H1 (cell line): ENCODE results near the gene DHCR7. TPM values are rescaled to one million over a fixed set of nuclear protein-coding genes. Genes with fewer than 3 reads are reported as not detected.

ENCODE experiments used
- CTCF ChIA-PET: fragments of 300-600 bp; sonication (Branson Sonifier 250); formaldehyde crosslinking; loops from one replicate; lab custom pipeline; 2021; ENCODE audit not compliant: partially characterized antibody; lab: Charles Lee
- POLR2A ChIA-PET: fragments of 300-600 bp; sonication (Branson Sonifier 250); formaldehyde crosslinking; loops from one replicate; lab custom pipeline; 2021; ENCODE audit warnings: inconsistent platforms; ENCODE audit not compliant: partially characterized antibody; lab: Charles Lee
- DNase-seq, 2 experiments: peaks; one replicate each; pipeline versions ENCODE4 v3.0.0 to v3.0.0-alpha.2; 2010 to 2022; ENCODE audit warnings: low spot score in 2 of 2, low read depth in 1 of 2, mixed read lengths in 1 of 2
- FAIRE-seq: peaks from 2 replicates; lab custom pipeline; 2011; peaks lifted over from hg19 to GRCh38; lab: Jason Lieb, UNC
- H2AFZ ChIP-seq: 2 replicates; pipeline ENCODE4 v1.8.1; 2012; ENCODE audit warnings: low read length, inconsistent platforms
- H2AK5ac ChIP-seq: 2 replicates; pipeline ENCODE4 v1.6.1; 2013; ENCODE audit warnings: low read depth, low read length
- H2BK120ac ChIP-seq: replicated peaks from 2 replicates; pipeline ENCODE3; 2013; ENCODE audit warnings: low read depth, low read length, inconsistent platforms
- H2BK12ac ChIP-seq: 2 replicates; pipeline ENCODE4 v1.6.1; 2013; ENCODE audit warnings: low read depth, low read length
- H2BK15ac ChIP-seq: 2 replicates; pipeline ENCODE4 v1.6.1; 2013; ENCODE audit warnings: low read length
- H2BK20ac ChIP-seq: 2 replicates; pipeline ENCODE4 v1.6.1; 2013; ENCODE audit warnings: low read length
- H2BK5ac ChIP-seq: 2 replicates; pipeline ENCODE4 v1.6.1; 2013; ENCODE audit warnings: low read depth, low read length
- H3K14ac ChIP-seq: 2 replicates; pipeline ENCODE4 v1.6.1; 2013; ENCODE audit warnings: inconsistent platforms; ENCODE audit not compliant: insufficient read length
- H3K18ac ChIP-seq: 2 replicates; pipeline ENCODE4 v1.6.1; 2013; ENCODE audit warnings: low read length; ENCODE audit errors: extremely low read depth
- H3K23ac ChIP-seq: 2 replicates; pipeline ENCODE4 v1.6.1; 2013; ENCODE audit warnings: inconsistent platforms; ENCODE audit not compliant: insufficient read length
- H3K23me2 ChIP-seq: 2 replicates; pipeline ENCODE4 v1.6.1; 2013; ENCODE audit warnings: low read depth, low read length
- H3K27ac ChIP-seq: 2 replicates; pipeline ENCODE4 v1.6.1; 2011; ENCODE audit warnings: low read depth, low read length, inconsistent platforms
- H3K27me3 ChIP-seq, 4 experiments: replicated peaks in 1 of 4; 1 replicate in 1 of 4; 2 replicates in 3 of 4; pipeline versions ENCODE4 v1.6.1 to v1.8.1; 2011 to 2013; ENCODE audit warnings: low read length in 3 of 4, mild to moderate bottlenecking in 3 of 4, inconsistent platforms in 2 of 4, mixed read lengths in 2 of 4, moderate library complexity in 1 of 4; ENCODE audit not compliant: control insufficient read depth in 3 of 4, insufficient read depth in 3 of 4; ENCODE audit errors: extremely low read depth in 1 of 4
- H3K36me3 ChIP-seq, 4 experiments: 2 replicates each; pipeline versions ENCODE4 v1.6.1 to v1.8.1; 2011 to 2013; ENCODE audit warnings: mild to moderate bottlenecking in 4 of 4, low read length in 3 of 4, moderate library complexity in 2 of 4, control low read depth in 1 of 4, inconsistent platforms in 1 of 4; ENCODE audit not compliant: insufficient read depth in 4 of 4, control insufficient read depth in 2 of 4
- H3K4ac ChIP-seq: replicated peaks from 2 replicates; pipeline ENCODE3; 2013; ENCODE audit warnings: low read length, low read depth, mixed read lengths, inconsistent platforms; ENCODE audit not compliant: insufficient read length
- H3K4me1 ChIP-seq, 4 experiments: replicated peaks in 1 of 4; 1 replicate in 1 of 4; 2 replicates in 3 of 4; pipeline versions ENCODE4 v1.6.1 to v1.8.1; 2011 to 2013; ENCODE audit warnings: low read length in 3 of 4, inconsistent platforms in 2 of 4, mixed read lengths in 1 of 4; ENCODE audit not compliant: insufficient read depth in 4 of 4, control insufficient read depth in 3 of 4
- H3K4me2 ChIP-seq, 2 experiments: 2 replicates each; pipeline versions ENCODE4 v1.6.1 to v1.8.1; 2011 to 2013; ENCODE audit warnings: low read depth in 2 of 2, low read length in 2 of 2, control low read depth in 1 of 2, inconsistent platforms in 1 of 2, mild to moderate bottlenecking in 1 of 2; ENCODE audit not compliant: insufficient read depth in 1 of 2
- H3K4me3 ChIP-seq, 4 experiments: fragments of 200-600, 300-600 bp in 1 of 4; sonication (generic), shearing (Covaris generic), sonication (Bioruptor Twin) in 1 of 4; 2 replicates each; pipeline versions ENCODE4 v1.5.1 to v1.8.1; 2011 to 2016; ENCODE audit warnings: low read length in 4 of 4, low read depth in 3 of 4, control low read depth in 2 of 4, inconsistent platforms in 2 of 4, mild to moderate bottlenecking in 2 of 4, mixed read lengths in 1 of 4, moderate library complexity in 1 of 4; ENCODE audit not compliant: insufficient read depth in 2 of 4; ENCODE audit errors: extremely low read depth in 1 of 4
- H3K56ac ChIP-seq: replicated peaks from 2 replicates; pipeline ENCODE3; 2013; ENCODE audit warnings: low read depth, mild to moderate bottlenecking, mixed read lengths, low read length, inconsistent platforms; ENCODE audit not compliant: insufficient read length
- H3K79me1 ChIP-seq: 2 replicates; pipeline ENCODE4 v1.6.1; 2013; ENCODE audit warnings: low read depth, low read length, control low read depth
- H3K79me2 ChIP-seq, 2 experiments: 2 replicates each; pipeline versions ENCODE4 v1.6.1 to v1.8.1; 2012 to 2013; ENCODE audit warnings: low read length in 2 of 2, mild to moderate bottlenecking in 2 of 2, inconsistent platforms in 1 of 2; ENCODE audit not compliant: insufficient read depth in 2 of 2, control insufficient read depth in 1 of 2
- H3K9ac ChIP-seq, 4 experiments: replicated peaks in 1 of 4; 1 replicate in 1 of 4; 2 replicates in 3 of 4; pipeline versions ENCODE4 v1.6.1 to v1.8.1; 2011 to 2013; ENCODE audit warnings: low read depth in 3 of 4, low read length in 3 of 4, control low read depth in 2 of 4, mild to moderate bottlenecking in 2 of 4, moderate library complexity in 2 of 4, inconsistent platforms in 1 of 4; ENCODE audit errors: extremely low read depth in 1 of 4
- H3K9me3 ChIP-seq, 2 experiments: 2 replicates each; pipeline versions ENCODE4 v1.6.1 to v1.8.1; 2012 to 2013; ENCODE audit warnings: mild to moderate bottlenecking in 2 of 2, moderate library complexity in 2 of 2, control low read depth in 1 of 2, inconsistent platforms in 1 of 2, low read depth in 1 of 2, low read length in 1 of 2, mixed read lengths in 1 of 2; ENCODE audit not compliant: insufficient read depth in 2 of 2
- H4K20me1 ChIP-seq, 2 experiments: replicated peaks in 1 of 2; 2 replicates each; pipeline versions ENCODE3 to v1.8.1; 2011 to 2013; ENCODE audit warnings: inconsistent platforms in 2 of 2, low read length in 2 of 2, mild to moderate bottlenecking in 1 of 2; ENCODE audit not compliant: insufficient read depth in 2 of 2, control insufficient read depth in 1 of 2
- H4K5ac ChIP-seq: 2 replicates; pipeline ENCODE4 v1.6.1; 2013; ENCODE audit warnings: low read length, low read depth, mixed read lengths, inconsistent platforms; ENCODE audit not compliant: insufficient read length
- H4K8ac ChIP-seq: 2 replicates; pipeline ENCODE4 v1.8.0; 2013; ENCODE audit warnings: mild to moderate bottlenecking, moderate library complexity, low read length, inconsistent platforms; ENCODE audit not compliant: insufficient read depth; ENCODE audit errors: extremely low read depth
- H4K91ac ChIP-seq: replicated peaks from 2 replicates; pipeline ENCODE3; 2013; ENCODE audit warnings: low read length, mixed read lengths, inconsistent platforms; ENCODE audit not compliant: insufficient read length
- BCL11A ChIP-seq, 2 experiments: IDR thresholded peaks; one replicate each; pipeline ENCODE4 v1.6.1; 2011; ENCODE audit warnings: low read depth in 2 of 2, low read length in 2 of 2, mild to moderate bottlenecking in 2 of 2
- CTBP2 ChIP-seq: IDR thresholded peaks from 2 replicates; pipeline ENCODE4 v1.7.0; 2011; ENCODE audit warnings: borderline replicate concordance, mild to moderate bottlenecking, moderate library complexity, mixed read lengths, low read length; ENCODE audit not compliant: insufficient read depth, insufficient read length
- EP300 ChIP-seq, 2 experiments: IDR thresholded peaks; 1 replicate in 1 of 2; 2 replicates in 1 of 2; pipeline ENCODE4 v1.6.1; 2011 to 2012; ENCODE audit warnings: low read depth in 2 of 2, low read length in 2 of 2, mild to moderate bottlenecking in 2 of 2, borderline replicate concordance in 1 of 2, inconsistent platforms in 1 of 2, moderate library complexity in 1 of 2
- GTF2F1 ChIP-seq: IDR thresholded peaks from 2 replicates; pipeline ENCODE4 v1.6.1; 2012; ENCODE audit warnings: low read depth, low read length, improper control_type of control experiment, borderline replicate concordance
- KDM1A ChIP-seq: fragments of 200-600, 300-600 bp; sonication (generic); IDR thresholded peaks from 2 replicates; pipeline ENCODE4 v1.7.1; 2016; ENCODE audit warnings: mild to moderate bottlenecking, low read length, borderline replicate concordance
- KDM4A ChIP-seq: IDR thresholded peaks from one replicate; pipeline ENCODE4 v1.7.1; 2012; ENCODE audit warnings: low read depth, mild to moderate bottlenecking, moderate library complexity, low read length, inconsistent platforms; ENCODE audit not compliant: severe bottlenecking
- RBBP5 ChIP-seq: IDR thresholded peaks from 2 replicates; pipeline ENCODE4 v1.7.1; 2012; ENCODE audit warnings: low read depth, mild to moderate bottlenecking, inconsistent platforms, low read length, moderate library complexity, borderline replicate concordance
- RFX5 ChIP-seq: IDR thresholded peaks from 2 replicates; pipeline ENCODE4 v1.6.1; 2011; ENCODE audit warnings: low read depth, low read length, improper control_type of control experiment, borderline replicate concordance
- RNF2 ChIP-seq: fragments of 200-900, 300-1000 bp; sonication (generic); IDR thresholded peaks from 2 replicates; pipeline ENCODE4 v1.7.1; 2016; ENCODE audit warnings: borderline replicate concordance, low read depth, mild to moderate bottlenecking, antibody characterized with exemption, low read length; ENCODE audit not compliant: poor library complexity, severe bottlenecking; ENCODE audit errors: missing control alignments
- SRF ChIP-seq: IDR thresholded peaks from 2 replicates; pipeline ENCODE4 v1.6.1; 2011; ENCODE audit warnings: mild to moderate bottlenecking, low read depth, low read length, moderate library complexity
- TCF12 ChIP-seq: IDR thresholded peaks from 2 replicates; pipeline ENCODE4 v1.6.1; 2011; ENCODE audit warnings: low read depth, mild to moderate bottlenecking, low read length
- WGBS, 2 experiments: shearing (Covaris generic) in 1 of 2; methylation state at CpG; one replicate each; pipeline versions ENCODE4 v1.1.6 to v1.1.7; 2013 to 2015; ENCODE audit warnings: low lambda C conversion rate in 2 of 2, mixed read lengths in 2 of 2, inconsistent platforms in 1 of 2, low coverage in 1 of 2, missing lambda C conversion rate in 1 of 2; ENCODE audit not compliant: insufficient replicate concordance in 2 of 2, insufficient coverage in 1 of 2, insufficient read length in 1 of 2; ENCODE audit errors: extremely low coverage in 1 of 2, missing lambda C conversion rate in 1 of 2; 5-methylcytosine and 5-hydroxymethylcytosine counted together
- polyA plus RNA-seq, 7 experiments: library from polyadenylated mRNA; depleted of rRNA in 3 of 7; stranded (reverse) in 5 of 7; unstranded in 2 of 7; fragments of >200 nt in 5 of 7; fragments of 200-250 nt in 2 of 7; gene quantifications; 1 replicate in 5 of 7; 2 replicates in 1 of 7; 4 replicates in 1 of 7; pipeline versions ENCODE4 v1.2.1 to v1.2.3, GENCODE V29; 2011 to 2013; ENCODE audit warnings: missing spikeins in 2 of 7, mixed read lengths in 2 of 7
- total RNA-seq: library from RNA; stranded (reverse); fragmentation: NEBNext Ultra II Directional; extraction: Animal tissue kit (Norgen Biotek cat#: 25700); gene quantifications from 2 replicates; pipeline ENCODE4 v1.2.1, GENCODE V29; 2021
- TF ChIP-seq, protein P1 (sequence below): IDR thresholded peaks from 2 replicates; pipeline ENCODE4 v1.6.1; 2011; ENCODE audit warnings: low read depth, mild to moderate bottlenecking, low read length; ENCODE audit not compliant: insufficient read depth

The DHCR7 gene
- total and polyA plus RNA-seq, 2 of the 8 experiments (the other 6 are each of a cell fraction or from before 2014, with no cell fraction given): 144 to 157 TPM

DNA sequence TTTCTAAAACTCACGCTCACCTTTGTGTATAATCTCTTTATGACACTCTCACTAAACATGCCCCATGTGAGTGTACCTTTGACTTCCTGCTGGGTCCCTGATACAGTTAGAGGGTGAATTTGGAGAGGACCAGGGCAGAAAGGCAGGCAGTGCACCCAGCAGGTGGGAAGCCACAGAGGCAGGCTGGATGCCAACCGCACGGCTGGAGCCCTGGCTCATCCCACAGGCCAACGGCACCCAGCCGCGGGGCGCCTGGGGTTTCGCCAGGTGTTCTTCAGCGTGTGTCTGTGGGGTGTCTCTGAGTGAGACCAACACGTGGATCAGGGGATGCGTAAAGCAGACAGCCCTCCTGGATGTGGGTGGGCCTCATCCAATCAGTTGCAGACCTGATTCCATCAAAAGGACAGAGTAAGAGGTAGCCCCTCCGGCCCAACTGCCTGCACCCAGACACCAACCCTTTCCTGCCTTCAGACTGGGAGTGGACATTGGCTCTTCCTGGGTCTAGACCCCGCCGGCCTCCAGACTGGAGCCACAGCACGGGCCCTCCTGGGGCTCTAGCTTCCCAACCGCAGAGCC is 51.6 kb downstream of the DHCR7 start:
- no peak overlapping the region for H3K14ac ChIP-seq
- no peak overlapping the region for H2AK5ac ChIP-seq
- H2BK15ac ChIP-seq: no peak overlapping the region
- no peak overlapping the region for H4K8ac ChIP-seq
- no peak overlapping the region for H2BK20ac ChIP-seq
- H4K91ac ChIP-seq: no peak overlapping the region
- 89% methylated on average over 15 of the region's 16 CpGs; no CpG with 5 or more reads in 1 of the 2 experiments for WGBS, 2 experiments
- no peak overlapping the region for H3K23ac ChIP-seq
- H4K5ac ChIP-seq: no peak overlapping the region
- H3K56ac ChIP-seq: no peak overlapping the region
- CTCF ChIA-PET: interaction anchor here (0.8 to 1.6 kb wide), 2 partner anchors 23 to 166 kb away, joined by 3 to 5 read pairs; no protein-coding TSS in a partner anchor
- no peaks in the 10 kb centered on the region for H3K79me2 ChIP-seq
- no peak overlapping the region for H3K4me3 ChIP-seq
- H3K23me2 ChIP-seq: peaks cover 3% of the 10 kb centered on the region; the same call in 1 of the 2 replicates
- no peak overlapping the region for H3K9ac ChIP-seq
- no peak overlapping the region for H3K18ac ChIP-seq
- no peak overlapping the region for H3K4ac ChIP-seq
- H2AFZ ChIP-seq: no peak overlapping the region
- H3K4me1 ChIP-seq: no peaks in the 10 kb centered on the region
- no peak overlapping the region for H2BK12ac ChIP-seq
- H2BK5ac ChIP-seq: no peak overlapping the region
- no peak for DNase-seq
- FAIRE-seq: no peak
- no peaks in the 10 kb centered on the region for H3K79me1 ChIP-seq
- H3K9me3 ChIP-seq: no peaks in the 10 kb centered on the region
- H4K20me1 ChIP-seq: peaks cover 0 to 2% of the 10 kb centered on the region in 2 experiments
- H3K27ac ChIP-seq: no peak overlapping the region
- no peaks in the 10 kb centered on the region; a peak in 2 of 7 replicates for H3K27me3 ChIP-seq
- H3K36me3 ChIP-seq: no peaks in the 10 kb centered on the region
- H2BK120ac ChIP-seq: no peak overlapping the region
- POLR2A ChIA-PET: no interaction called here
- H3K4me2 ChIP-seq: no peak overlapping the region
- TF ChIP-seq BCL11A (IDR thresholded peaks at IDR 0.05; ENCODE audit: low read depth in 2 of 2, low read length in 2 of 2) (no peak), RFX5 (no peak), KDM4A (no peak), RNF2 (no peak), EP300 (IDR thresholded peaks at IDR 0.05; ENCODE audit: borderline replicate concordance in 1 of 2, low read depth in 2 of 2, low read length in 2 of 2) (no peak), SRF (no peak), RBBP5 (no peak), TCF12 (no peak), GTF2F1 (no peak), KDM1A (no peak), CTBP2 (no peak)
- TF ChIP-seq, protein P1, sequence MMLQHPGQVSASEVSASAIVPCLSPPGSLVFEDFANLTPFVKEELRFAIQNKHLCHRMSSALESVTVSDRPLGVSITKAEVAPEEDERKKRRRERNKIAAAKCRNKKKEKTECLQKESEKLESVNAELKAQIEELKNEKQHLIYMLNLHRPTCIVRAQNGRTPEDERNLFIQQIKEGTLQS: no peak
